Gastroesophageal sphincter (tissue), 4 donors: ENCODE results near the gene LBX1. TPM values are rescaled to one million over a fixed set of nuclear protein-coding genes. Genes with fewer than 3 reads are reported as not detected.

Source experiments
- ATAC-seq: fragments of 150-250 bp; one replicate; pipeline ENCODE4 v1.9.1; 2016; ENCODE audit warnings: mild to moderate bottlenecking, moderate library complexity
- H3K27ac ChIP-seq, 4 donors: fragments of 200-600 bp; sonication (generic) in 3 of 4; 1 replicate in 3 of 4; 2 replicates in 1 of 4; pipeline ENCODE4 v1.5.1; 2016 to 2019
- H3K27me3 ChIP-seq: fragments of 200-600 bp; sonication (generic); one replicate; pipeline ENCODE4 v1.5.1; 2019
- H3K36me3 ChIP-seq, 2 donors: fragments of 200-600 bp; sonication (generic); one replicate each; pipeline ENCODE4 v1.5.1; 2019; ENCODE audit warnings: control low read depth in 1 of 2
- H3K4me1 ChIP-seq, 3 donors: fragments of 200-600 bp; sonication (generic); 1 replicate in 2 of 3; 2 replicates in 1 of 3; pipeline ENCODE4 v1.5.1; 2016 to 2019; ENCODE audit warnings: control low read depth in 2 of 3
- H3K4me3 ChIP-seq, 2 donors: fragments of 200-600 bp; sonication (generic); one replicate each; pipeline ENCODE4 v1.5.1; 2019; ENCODE audit warnings: mild to moderate bottlenecking in 1 of 2, moderate library complexity in 1 of 2
- H3K9me3 ChIP-seq, 3 donors: fragments of 200-600 bp; sonication (generic); one replicate each; pipeline ENCODE4 v1.5.1; 2017 to 2019; ENCODE audit warnings: control low read depth in 2 of 3
- CTCF ChIP-seq, 4 experiments: fragments of 200-600 bp in 2 of 4; fragments of 450-650 bp in 2 of 4; sonication (generic) in 1 of 4; IDR thresholded peaks; one replicate each; pipeline ENCODE4 v1.5.1; 2017 to 2019; ENCODE audit warnings: antibody characterized with exemption in 4 of 4, mild to moderate bottlenecking in 2 of 4, moderate library complexity in 2 of 4
- EP300 ChIP-seq: sonication (generic); formaldehyde crosslinking; IDR thresholded peaks from one replicate; pipeline ENCODE4 v1.6.1; 2017; ENCODE audit warnings: antibody characterized with exemption, mild to moderate bottlenecking
- POLR2A ChIP-seq, 2 donors: fragments of 450-650 bp; IDR thresholded peaks; one replicate each; pipeline ENCODE4 v1.6.1; 2017; ENCODE audit warnings: antibody characterized with exemption in 2 of 2, mild to moderate bottlenecking in 2 of 2, moderate library complexity in 1 of 2
- POLR2AphosphoS5 ChIP-seq: sonication (generic); formaldehyde crosslinking; IDR thresholded peaks from one replicate; pipeline ENCODE4 v1.6.1; 2017; ENCODE audit warnings: antibody characterized with exemption
- WGBS, 2 donors: methylation state at CpG; one replicate each; pipeline ENCODE4 v1.1.5; 2018; ENCODE audit warnings: low coverage in 1 of 2; 5-methylcytosine and 5-hydroxymethylcytosine counted together
- total RNA-seq, 4 donors: library from RNA; depleted of rRNA; stranded (reverse); fragments of >200 nt; gene quantifications; one replicate each; pipeline ENCODE4 v1.1.0, GENCODE V29; 2016

Gene LBX1
- total RNA-seq, 4 donors from 2014 or later = not detected

- Histone ChIP-seq H3K4me1 (peaks cover 0 to 20% (median 6%) of the 10 kb centered on the region in 3 donors), H3K27me3 (peaks cover 83% of the 10 kb centered on the region), H3K9me3 (peaks cover 0 to 10% (median 0%) of the 10 kb centered on the region in 3 donors), H3K27ac (no peak overlapping the region), H3K36me3 (no peaks in the 10 kb centered on the region), H3K4me3 (no peak overlapping the region)
- TF ChIP-seq POLR2AphosphoS5 (peak; percentile 29), EP300 (no peak), CTCF (IDR thresholded peaks at IDR 0.05) (no peak), POLR2A (IDR thresholded peaks at IDR 0.05) (no peak)
- no peak for ATAC-seq
- 17 to 19% methylated on average over 16 to 18 of the region's 31 CpGs for WGBS, 2 donors
These were observed 8.9 kb upstream of the LBX1 start for GRCh38 chr10:101237982-101238731.

GRCh38 chr10:101237081-101237981, 8.1 kb upstream of the LBX1 start:
- H3K27ac ChIP-seq = no peak overlapping the region
- H3K4me3 ChIP-seq = no peak overlapping the region
- H3K36me3 ChIP-seq = no peaks in the 10 kb centered on the region
- H3K9me3 ChIP-seq = peaks cover 0 to 10% (median 0%) of the 10 kb centered on the region in 3 donors
- WGBS, 2 donors = 4 to 9% methylated on average over 14 to 27 of the region's 38 CpGs
- TF ChIP-seq CTCF (IDR thresholded peaks at IDR 0.05) = no peak
- TF ChIP-seq POLR2AphosphoS5 = no peak
- no peak for TF ChIP-seq POLR2A (IDR thresholded peaks at IDR 0.05)
- no peak for TF ChIP-seq EP300
- no peak for ATAC-seq
- H3K4me1 ChIP-seq = peaks cover 0 to 20% (median 6%) of the 10 kb centered on the region in 3 donors
- H3K27me3 ChIP-seq = peaks cover 89% of the 10 kb centered on the region

- H3K36me3 ChIP-seq = no peaks in the 10 kb centered on the region
- WGBS, 2 donors = 8 to 20% methylated on average over 2 of the region's 47 CpGs
- H3K4me1 ChIP-seq = peaks cover 0 to 20% (median 6%) of the 10 kb centered on the region in 3 donors
- TF ChIP-seq POLR2A (IDR thresholded peaks at IDR 0.05) (no peak), CTCF (IDR thresholded peaks at IDR 0.05) (no peak), POLR2AphosphoS5 (no peak), EP300 (no peak)
- H3K9me3 ChIP-seq = peaks cover 0 to 10% (median 0%) of the 10 kb centered on the region in 3 donors
- no peak overlapping the region for H3K27ac ChIP-seq
- H3K27me3 ChIP-seq = peaks cover 95% of the 10 kb centered on the region
- H3K4me3 ChIP-seq = no peak overlapping the region
- ATAC-seq = no peak
These were observed 7.3 kb upstream of the LBX1 start for GRCh38 chr10:101236376-101237080.

GRCh38 chr10:101235766-101236165, 6.5 kb upstream of the LBX1 start:
- no peaks in the 10 kb centered on the region for H3K36me3 ChIP-seq
- peaks cover 0 to 20% (median 6%) of the 10 kb centered on the region in 3 donors for H3K4me1 ChIP-seq
- WGBS, 2 donors = 31 to 38% methylated on average over 3 to 4 of the region's 4 CpGs
- peaks cover 98% of the 10 kb centered on the region for H3K27me3 ChIP-seq
- TF ChIP-seq CTCF (IDR thresholded peaks at IDR 0.05) (no peak), POLR2AphosphoS5 (no peak)
- ATAC-seq = no peak
- peaks cover 0 to 10% (median 0%) of the 10 kb centered on the region in 3 donors for H3K9me3 ChIP-seq
- H3K27ac ChIP-seq = no peak overlapping the region
- no peak overlapping the region for H3K4me3 ChIP-seq
